Progenitor cell of endocrine pancreas (in vitro differentiated cells): Measurements from ENCODE around the gene TET3. TPM values are rescaled to one million over a fixed set of nuclear protein-coding genes. Genes with fewer than 3 reads are reported as not detected.

Experiments used
- DNase-seq: peaks from one replicate; pipeline ENCODE4 v3.0.0; 2021; ENCODE audit warnings: low spot score; ENCODE audit not compliant: unreplicated experiment
- H3K27ac Mint-ChIP-seq: 2 replicates; pipeline ENCODE4 v1.8.0; 2021; ENCODE audit warnings: mild to moderate bottlenecking, moderate library complexity, mixed read lengths
- H3K27me3 Mint-ChIP-seq: 2 replicates; pipeline ENCODE4 v1.8.0; 2021; ENCODE audit warnings: mixed read lengths
- H3K36me3 Mint-ChIP-seq: 2 replicates; pipeline ENCODE4 v1.8.0; 2022; ENCODE audit warnings: mixed read lengths; ENCODE audit not compliant: insufficient read depth
- H3K4me1 Mint-ChIP-seq: 2 replicates; pipeline ENCODE4 v1.8.0; 2021; ENCODE audit warnings: low read depth, mixed read lengths
- H3K4me3 Mint-ChIP-seq: 2 replicates; pipeline ENCODE4 v1.8.0; 2021; ENCODE audit warnings: low read depth, mild to moderate bottlenecking, moderate library complexity, mixed read lengths
- H3K9me3 Mint-ChIP-seq: 2 replicates; pipeline ENCODE4 v1.8.0; 2021; ENCODE audit warnings: low read depth, mixed read lengths
- total RNA-seq: library from RNA; stranded (reverse); gene quantifications from 2 replicates; pipeline ENCODE4 v1.2.1, GENCODE V29; 2021
- TF ChIP-seq, protein P1 (sequence below): fragments of 200-600 bp; sonication (generic); IDR thresholded peaks from one replicate; pipeline ENCODE4 v1.5.0; 2021; ENCODE audit warnings: antibody characterized with exemption, mild to moderate bottlenecking; ENCODE audit not compliant: unreplicated experiment

Gene TET3
- total RNA-seq, 1 donor from 2014 or later: 40.7 TPM

DNA sequence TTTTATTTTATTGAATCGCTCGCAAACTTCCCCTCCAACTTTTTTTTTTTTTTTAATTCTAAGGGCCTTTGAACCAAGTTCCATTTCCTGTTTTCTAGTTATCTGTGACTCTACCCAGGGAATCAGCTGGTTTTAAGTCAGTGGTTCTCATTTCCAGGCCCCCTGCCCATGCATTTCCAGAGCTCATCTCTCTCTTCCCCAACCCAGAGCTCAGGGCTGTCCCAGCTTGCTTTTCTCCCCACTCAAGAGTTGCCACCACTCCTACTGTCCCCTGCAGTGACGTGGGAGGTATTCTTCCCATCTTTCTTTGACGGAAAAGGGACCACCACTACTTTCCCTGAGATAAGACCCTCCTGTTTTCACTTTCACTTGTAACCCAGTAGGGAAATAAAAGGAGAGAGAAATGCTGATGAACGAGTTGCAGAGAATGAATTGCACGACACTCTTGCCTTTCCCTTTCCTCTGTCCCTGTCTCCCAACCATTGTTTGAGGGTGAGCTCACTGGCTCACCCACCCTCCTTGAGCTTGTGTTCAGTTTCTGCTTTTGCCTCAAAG is 42.1 kb downstream of the TET3 start:
- Mint-ChIP-seq H3K4me3 (no peak overlapping the region), H3K36me3 (peaks cover 11% of the 10 kb centered on the region), H3K27me3 (no peaks in the 10 kb centered on the region), H3K27ac (no peak overlapping the region), H3K4me1 (peaks cover 5% of the 10 kb centered on the region), H3K9me3 (peaks cover 6% of the 10 kb centered on the region)
- TF ChIP-seq, protein P1, sequence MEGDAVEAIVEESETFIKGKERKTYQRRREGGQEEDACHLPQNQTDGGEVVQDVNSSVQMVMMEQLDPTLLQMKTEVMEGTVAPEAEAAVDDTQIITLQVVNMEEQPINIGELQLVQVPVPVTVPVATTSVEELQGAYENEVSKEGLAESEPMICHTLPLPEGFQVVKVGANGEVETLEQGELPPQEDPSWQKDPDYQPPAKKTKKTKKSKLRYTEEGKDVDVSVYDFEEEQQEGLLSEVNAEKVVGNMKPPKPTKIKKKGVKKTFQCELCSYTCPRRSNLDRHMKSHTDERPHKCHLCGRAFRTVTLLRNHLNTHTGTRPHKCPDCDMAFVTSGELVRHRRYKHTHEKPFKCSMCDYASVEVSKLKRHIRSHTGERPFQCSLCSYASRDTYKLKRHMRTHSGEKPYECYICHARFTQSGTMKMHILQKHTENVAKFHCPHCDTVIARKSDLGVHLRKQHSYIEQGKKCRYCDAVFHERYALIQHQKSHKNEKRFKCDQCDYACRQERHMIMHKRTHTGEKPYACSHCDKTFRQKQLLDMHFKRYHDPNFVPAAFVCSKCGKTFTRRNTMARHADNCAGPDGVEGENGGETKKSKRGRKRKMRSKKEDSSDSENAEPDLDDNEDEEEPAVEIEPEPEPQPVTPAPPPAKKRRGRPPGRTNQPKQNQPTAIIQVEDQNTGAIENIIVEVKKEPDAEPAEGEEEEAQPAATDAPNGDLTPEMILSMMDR: no peak
- no peak for DNase-seq

DNA sequence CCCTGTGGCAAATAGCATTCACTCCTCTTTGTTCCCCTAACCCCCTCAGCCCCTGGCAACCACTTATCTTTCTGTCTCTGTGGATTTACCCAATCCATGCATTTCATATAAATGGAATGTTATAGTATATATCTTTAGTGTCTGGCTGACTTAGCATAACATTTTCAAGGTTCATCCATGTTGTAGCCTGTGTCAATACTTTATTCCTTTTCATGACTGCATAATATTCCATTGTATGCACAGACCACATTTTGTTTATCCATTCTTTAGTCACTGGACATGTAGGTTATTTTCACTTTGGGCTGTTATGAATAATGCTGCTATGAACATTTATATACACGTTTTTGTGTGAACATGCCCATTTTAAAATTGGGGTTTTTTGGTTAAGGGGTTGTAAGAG is 42.8 kb downstream of the TET3 start:
- H3K9me3 Mint-ChIP-seq: peaks cover 6% of the 10 kb centered on the region
- H3K4me3 Mint-ChIP-seq: no peak overlapping the region
- DNase-seq: no peak
- TF ChIP-seq, protein P1: no peak
- H3K27ac Mint-ChIP-seq: no peak overlapping the region
- H3K36me3 Mint-ChIP-seq: peaks cover 9% of the 10 kb centered on the region
- H3K27me3 Mint-ChIP-seq: no peaks in the 10 kb centered on the region
- peaks cover 7% of the 10 kb centered on the region for H3K4me1 Mint-ChIP-seq

DNA sequence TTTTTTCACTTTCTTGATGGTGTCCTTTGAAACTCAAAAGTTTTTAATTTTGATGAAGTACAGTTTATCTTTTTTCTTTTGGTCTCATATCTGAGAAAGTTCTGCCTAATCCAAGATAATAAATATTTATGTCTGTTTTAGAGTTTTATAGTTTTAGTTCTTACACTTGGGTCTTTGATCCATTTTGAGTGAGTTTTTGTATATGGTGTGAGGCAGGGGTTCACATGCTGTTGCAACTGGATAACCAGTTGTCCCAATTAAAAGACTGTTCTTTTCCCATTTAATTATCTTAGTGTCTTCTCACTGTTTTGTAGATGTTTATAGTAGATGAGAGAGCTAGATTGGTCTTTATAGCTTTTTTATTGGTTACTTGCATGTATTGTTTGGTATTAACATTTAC is 43.6 kb downstream of the TET3 start:
- H3K4me1 Mint-ChIP-seq: peaks cover 8% of the 10 kb centered on the region
- H3K9me3 Mint-ChIP-seq: peaks cover 6% of the 10 kb centered on the region
- no peaks in the 10 kb centered on the region for H3K27me3 Mint-ChIP-seq
- no peak for DNase-seq
- H3K4me3 Mint-ChIP-seq: no peak overlapping the region
- TF ChIP-seq, protein P1: no peak
- peaks cover 9% of the 10 kb centered on the region for H3K36me3 Mint-ChIP-seq
- no peak overlapping the region for H3K27ac Mint-ChIP-seq

DNA sequence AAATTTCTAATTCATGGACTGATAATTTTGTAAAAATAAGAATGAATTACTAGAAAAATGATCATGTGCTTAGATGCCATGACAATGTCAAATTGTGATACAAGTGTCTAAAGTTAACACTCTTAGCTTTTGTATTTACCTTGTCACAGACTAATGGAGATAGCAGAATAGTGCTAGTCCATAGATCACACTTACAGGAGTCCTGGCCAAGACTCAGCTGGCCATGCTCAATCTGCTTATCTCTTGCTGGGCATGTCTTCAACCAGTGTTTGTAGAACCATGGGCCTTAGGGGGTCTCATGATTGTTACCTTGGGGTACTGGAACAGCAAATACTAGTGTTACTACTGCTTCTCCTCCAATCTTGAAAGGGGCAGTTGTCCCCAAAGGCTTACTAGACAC is 44.0 kb downstream of the TET3 start:
- no peak for DNase-seq
- TF ChIP-seq, protein P1: no peak
- Mint-ChIP-seq H3K9me3 (peaks cover 6% of the 10 kb centered on the region), H3K27ac (no peak overlapping the region), H3K4me3 (no peak overlapping the region), H3K27me3 (no peaks in the 10 kb centered on the region), H3K4me1 (peaks cover 8% of the 10 kb centered on the region), H3K36me3 (peaks cover 9% of the 10 kb centered on the region)

DNA sequence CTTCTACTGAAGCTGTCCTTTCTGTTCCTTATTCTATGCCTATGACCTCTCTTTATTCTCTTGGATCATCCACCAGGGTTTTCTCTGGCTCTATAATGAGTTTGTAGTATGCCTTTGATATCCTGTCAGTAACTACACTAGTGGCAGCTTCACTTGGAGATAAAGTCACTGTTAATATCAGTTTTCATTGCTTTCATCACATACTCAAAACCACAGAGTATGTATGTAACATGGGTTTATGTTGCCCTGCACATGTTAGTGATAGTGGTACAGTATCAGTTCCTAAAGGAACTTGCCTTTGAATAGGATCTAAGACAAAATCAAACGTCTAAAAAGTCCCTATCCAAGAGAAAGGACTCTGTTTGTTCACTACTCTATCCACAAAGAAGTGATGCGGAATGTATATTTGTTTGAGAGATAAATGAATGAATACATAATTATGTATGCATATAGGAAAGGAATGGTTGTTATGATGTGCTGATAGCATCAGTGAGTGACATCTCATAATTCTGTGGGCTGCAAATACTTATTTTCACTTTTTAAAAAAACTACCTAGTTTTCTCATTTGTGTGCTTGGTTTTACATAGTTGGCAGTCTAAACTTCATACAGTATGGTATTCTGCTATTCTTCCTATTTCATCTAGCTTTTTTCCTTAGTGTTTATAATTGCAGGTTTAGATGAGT is 45.1 kb downstream of the TET3 start:
- Mint-ChIP-seq H3K36me3 (peaks cover 10% of the 10 kb centered on the region), H3K4me3 (no peak overlapping the region), H3K27me3 (no peaks in the 10 kb centered on the region), H3K27ac (no peak overlapping the region), H3K9me3 (peaks cover 6% of the 10 kb centered on the region), H3K4me1 (peaks cover 8% of the 10 kb centered on the region)
- TF ChIP-seq, protein P1: no peak
- no peak for DNase-seq
